ENCODE measurements around the gene TTC24.

DNA sequence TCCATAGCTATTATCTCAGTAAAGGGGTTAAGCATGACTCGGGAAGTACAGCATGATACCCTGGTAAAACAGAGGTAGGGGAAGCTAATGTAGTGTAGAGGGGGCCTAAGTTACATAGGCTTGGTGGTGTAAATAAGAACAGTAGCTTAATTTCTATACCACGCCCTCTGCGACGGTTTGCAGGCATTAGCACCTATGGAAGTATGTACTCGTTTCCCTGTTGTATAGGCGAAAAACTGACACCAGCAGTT, 11.6 kb downstream of the TTC24 start:
- TF ChIP-seq, protein P1, sequence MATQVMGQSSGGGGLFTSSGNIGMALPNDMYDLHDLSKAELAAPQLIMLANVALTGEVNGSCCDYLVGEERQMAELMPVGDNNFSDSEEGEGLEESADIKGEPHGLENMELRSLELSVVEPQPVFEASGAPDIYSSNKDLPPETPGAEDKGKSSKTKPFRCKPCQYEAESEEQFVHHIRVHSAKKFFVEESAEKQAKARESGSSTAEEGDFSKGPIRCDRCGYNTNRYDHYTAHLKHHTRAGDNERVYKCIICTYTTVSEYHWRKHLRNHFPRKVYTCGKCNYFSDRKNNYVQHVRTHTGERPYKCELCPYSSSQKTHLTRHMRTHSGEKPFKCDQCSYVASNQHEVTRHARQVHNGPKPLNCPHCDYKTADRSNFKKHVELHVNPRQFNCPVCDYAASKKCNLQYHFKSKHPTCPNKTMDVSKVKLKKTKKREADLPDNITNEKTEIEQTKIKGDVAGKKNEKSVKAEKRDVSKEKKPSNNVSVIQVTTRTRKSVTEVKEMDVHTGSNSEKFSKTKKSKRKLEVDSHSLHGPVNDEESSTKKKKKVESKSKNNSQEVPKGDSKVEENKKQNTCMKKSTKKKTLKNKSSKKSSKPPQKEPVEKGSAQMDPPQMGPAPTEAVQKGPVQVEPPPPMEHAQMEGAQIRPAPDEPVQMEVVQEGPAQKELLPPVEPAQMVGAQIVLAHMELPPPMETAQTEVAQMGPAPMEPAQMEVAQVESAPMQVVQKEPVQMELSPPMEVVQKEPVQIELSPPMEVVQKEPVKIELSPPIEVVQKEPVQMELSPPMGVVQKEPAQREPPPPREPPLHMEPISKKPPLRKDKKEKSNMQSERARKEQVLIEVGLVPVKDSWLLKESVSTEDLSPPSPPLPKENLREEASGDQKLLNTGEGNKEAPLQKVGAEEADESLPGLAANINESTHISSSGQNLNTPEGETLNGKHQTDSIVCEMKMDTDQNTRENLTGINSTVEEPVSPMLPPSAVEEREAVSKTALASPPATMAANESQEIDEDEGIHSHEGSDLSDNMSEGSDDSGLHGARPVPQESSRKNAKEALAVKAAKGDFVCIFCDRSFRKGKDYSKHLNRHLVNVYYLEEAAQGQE (IDR thresholded peaks at IDR 0.05; ENCODE audit: low read depth), result no peak
- TF ChIP-seq CREB1 (IDR thresholded peaks at IDR 0.05; ENCODE audit: low read depth) (no peak), CEBPB (IDR thresholded peaks at IDR 0.05) (no peak), RAD21 (IDR thresholded peaks at IDR 0.05; ENCODE audit: low read depth) (no peak), EGR1 (IDR thresholded peaks at IDR 0.05) (no peak), TAF1 (IDR thresholded peaks at IDR 0.05; ENCODE audit: low read depth) (no peak)
- TF ChIP-seq, protein P2, sequence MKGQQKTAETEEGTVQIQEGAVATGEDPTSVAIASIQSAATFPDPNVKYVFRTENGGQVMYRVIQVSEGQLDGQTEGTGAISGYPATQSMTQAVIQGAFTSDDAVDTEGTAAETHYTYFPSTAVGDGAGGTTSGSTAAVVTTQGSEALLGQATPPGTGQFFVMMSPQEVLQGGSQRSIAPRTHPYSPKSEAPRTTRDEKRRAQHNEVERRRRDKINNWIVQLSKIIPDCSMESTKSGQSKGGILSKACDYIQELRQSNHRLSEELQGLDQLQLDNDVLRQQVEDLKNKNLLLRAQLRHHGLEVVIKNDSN (IDR thresholded peaks at IDR 0.05), result no peak

All from Ishikawa (cell line).